ENCODE data around the gene PSME2. TPM values are rescaled to one million over a fixed set of nuclear protein-coding genes. Genes with fewer than 3 reads are reported as not detected.
"Not testable (repeated sequence)": the region's sequence is repeated elsewhere in the genome, so short reads cannot be mapped to it uniquely, and the experiment has no call there.

PSME2 gene
- total RNA-seq, 1 experiment from 2014 or later, result 191 TPM

DNA sequence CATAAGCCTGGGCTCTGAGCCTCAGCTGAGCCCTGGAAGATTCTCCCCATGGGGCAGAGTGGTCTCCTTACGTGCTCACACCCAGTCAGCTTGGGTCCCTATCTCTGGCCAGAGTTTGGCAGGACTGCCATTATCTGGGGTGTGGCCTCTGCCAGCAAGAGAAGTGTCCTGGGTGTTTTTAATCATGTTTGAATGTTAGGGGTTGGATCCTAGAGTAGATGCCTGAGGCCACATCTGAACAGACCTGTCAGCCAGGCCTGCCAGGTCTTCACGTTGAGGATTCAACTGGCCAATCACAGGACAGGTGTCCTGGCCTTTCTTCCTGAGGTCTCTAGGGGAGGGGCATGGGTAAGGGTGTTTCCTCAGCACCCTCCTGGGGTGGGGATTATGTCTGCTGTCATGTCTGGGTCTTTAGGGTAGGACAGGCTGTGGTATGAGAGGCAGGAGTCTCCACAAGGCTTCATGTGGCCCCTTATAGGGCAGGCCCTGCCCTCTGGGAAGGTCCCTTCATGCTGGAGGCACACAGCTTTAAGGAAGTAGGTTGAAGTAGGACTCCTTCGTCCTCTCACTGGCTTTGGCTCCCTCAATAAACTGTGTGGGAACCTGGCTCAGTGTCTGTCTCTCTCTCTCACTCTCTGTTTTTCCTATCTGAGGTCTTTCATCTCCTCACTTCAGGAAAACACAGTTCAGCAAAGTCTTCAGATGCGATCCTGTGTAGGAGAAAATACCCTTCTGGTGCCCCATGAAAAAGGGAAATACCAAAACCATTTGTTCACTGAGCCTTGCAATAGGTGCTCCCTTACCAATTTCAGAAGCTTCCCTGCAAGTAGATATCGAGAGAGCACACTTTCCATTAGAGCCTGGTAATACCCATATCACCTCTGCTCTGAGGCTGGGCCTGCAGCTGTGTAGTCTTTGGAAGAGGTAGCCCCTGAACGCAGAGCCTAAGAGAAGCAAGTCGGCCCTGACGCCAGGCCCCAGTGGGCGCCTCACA, 22.7 kb downstream of the PSME2 start:
- in situ Hi-C loops (cut with HindIII; ENCODE audit: low pct_unique_long_range_greater_than_20kb, low sequenced_read_pairs), result no loop called here

DNA sequence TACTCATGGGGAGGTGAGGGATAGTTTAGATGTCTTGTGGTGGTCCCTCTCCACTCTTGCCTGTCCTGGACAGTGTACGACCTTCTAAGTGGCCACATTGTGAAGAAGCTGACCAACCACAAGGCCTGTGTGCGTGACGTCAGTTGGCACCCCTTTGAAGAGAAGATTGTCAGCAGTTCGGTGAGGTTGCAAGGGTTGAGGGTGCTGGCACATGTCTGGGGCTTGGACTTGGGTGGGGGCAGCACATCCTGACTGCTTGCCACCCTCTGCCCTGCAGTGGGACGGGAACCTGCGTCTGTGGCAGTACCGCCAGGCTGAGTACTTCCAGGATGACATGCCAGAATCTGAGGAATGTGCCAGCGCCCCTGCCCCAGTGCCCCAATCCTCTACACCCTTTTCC, 23.5 kb downstream of the PSME2 start:
- in situ Hi-C loops (cut with HindIII; ENCODE audit: low pct_unique_long_range_greater_than_20kb, low sequenced_read_pairs), result no loop called here
- no peak for DNase-seq (ENCODE audit: low read depth)

More for the DNA sequence above, 22.7 kb downstream of the PSME2 start:
- no peak for DNase-seq (ENCODE audit: low read depth)

DNA sequence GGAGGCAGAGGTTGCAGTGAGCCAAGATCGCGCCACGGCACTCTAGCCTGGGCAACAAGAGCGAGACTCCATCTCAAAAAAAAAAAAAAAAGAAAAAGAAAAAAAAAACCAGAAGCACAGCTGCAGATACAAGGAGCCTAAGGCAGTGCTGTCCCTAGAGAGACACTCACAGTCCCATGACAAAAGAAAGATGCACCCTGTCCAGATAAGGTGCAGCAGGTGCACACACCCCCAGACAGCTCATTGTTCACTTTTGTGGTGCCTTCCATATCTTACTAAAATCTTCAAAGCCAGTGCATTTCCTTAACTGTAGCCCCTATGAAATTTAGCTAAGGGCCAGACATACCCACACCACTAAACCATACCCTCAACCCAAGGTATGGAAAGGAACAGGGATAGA, 24.0 kb downstream of the PSME2 start:
- in situ Hi-C loops (cut with HindIII; ENCODE audit: low pct_unique_long_range_greater_than_20kb, low sequenced_read_pairs), result no loop called here
- no peak for DNase-seq (ENCODE audit: low read depth)

DNA sequence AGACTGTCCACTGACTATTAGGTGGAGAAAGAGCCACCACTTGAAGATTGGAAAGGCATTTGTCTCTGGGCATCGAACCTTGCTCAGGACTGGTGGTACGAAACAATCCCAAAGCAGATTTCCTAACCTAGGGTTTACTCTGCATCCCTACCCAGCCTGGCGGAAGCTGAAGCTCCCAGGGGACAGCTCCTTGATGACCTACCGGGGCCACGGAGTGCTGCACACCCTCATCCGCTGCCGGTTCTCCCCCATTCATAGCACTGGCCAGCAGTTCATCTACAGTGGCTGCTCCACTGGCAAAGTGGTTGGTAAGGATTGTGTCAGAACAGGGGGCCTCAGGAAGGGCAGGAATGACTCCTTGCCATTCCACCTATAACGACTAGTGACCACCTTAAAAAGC, 25.2 kb downstream of the PSME2 start:
- in situ Hi-C loops (cut with HindIII; ENCODE audit: low pct_unique_long_range_greater_than_20kb, low sequenced_read_pairs), result no loop called here
- DNase-seq (ENCODE audit: low read depth), result no peak

DNA sequence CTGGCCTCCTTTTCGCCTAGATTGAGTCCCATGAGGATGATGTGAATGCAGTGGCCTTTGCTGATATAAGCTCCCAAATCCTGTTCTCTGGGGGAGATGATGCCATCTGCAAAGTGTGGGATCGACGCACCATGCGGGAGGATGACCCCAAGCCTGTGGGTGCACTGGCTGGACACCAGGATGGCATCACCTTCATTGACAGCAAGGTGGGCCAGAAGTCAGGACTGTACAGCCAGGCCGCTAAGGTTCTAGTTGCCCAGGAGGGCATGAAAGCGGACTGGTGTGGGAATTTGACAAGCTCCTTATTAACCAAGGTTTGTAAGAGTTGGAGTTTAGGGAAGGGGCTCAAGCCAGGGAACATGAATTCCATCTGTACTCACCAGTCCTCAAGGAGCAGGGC, 26.7 kb downstream of the PSME2 start:
- in situ Hi-C loops (cut with HindIII; ENCODE audit: low pct_unique_long_range_greater_than_20kb, low sequenced_read_pairs), result no loop called here
- no peak for DNase-seq (ENCODE audit: low read depth)

DNA sequence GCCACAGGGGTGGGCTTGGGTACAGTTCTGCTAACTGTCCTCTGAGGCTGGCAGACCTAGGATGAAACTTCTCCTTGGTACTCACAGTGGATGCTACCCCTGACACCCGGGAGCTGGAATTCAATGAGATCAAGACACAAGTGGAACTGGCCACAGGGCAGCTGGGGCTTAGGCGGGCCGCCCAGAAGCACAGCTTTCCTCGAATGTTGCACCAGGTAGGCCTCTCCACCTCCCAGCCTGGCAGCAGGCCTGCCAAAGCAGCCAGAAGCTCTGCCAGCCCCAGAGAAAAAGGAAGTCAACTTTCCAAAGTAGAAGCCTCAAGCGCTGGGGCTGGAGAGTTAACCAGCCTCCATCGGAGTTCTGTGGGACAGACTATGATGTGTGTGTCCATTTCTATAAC, 29.2 kb downstream of the PSME2 start:
- in situ Hi-C loops (cut with HindIII; ENCODE audit: low pct_unique_long_range_greater_than_20kb, low sequenced_read_pairs), result no loop called here
- DNase-seq (ENCODE audit: low read depth), result no peak

DNA sequence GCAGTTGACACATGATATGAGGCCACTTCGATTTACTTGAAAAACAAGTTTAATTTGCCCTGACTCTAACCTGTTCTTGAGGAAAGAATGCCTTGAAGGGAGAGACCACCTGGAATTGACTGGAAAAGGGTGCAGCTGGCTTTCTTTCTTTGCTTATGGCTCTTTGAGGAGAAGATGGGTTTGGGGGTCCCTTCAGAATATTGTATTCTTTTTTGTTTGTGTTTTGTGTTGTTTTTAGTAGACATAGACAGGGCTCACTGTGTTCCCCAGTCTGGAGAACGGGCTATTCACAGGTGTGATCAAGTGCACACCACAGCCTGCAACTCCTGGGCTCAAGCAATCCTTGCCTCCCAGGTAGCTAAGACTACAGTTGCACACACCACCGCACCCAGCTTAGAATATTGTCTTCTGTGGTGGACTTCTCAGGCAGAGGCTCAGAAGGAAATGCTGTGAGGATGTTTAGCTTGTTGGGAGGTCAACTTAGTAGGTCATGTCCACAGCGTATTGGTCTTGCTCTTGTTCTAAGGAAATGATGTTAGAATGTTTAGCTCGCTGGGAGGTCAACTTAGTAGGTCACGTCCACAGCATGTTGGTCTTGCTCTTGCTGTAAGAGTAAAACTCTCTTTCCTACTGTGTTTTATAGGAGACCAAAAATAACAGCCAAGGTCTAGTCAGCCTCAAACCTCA, 30.1 kb downstream of the PSME2 start:
- DNase-seq (ENCODE audit: low read depth), result no peak
- in situ Hi-C loops (cut with HindIII; ENCODE audit: low pct_unique_long_range_greater_than_20kb, low sequenced_read_pairs), result no loop called here

DNA sequence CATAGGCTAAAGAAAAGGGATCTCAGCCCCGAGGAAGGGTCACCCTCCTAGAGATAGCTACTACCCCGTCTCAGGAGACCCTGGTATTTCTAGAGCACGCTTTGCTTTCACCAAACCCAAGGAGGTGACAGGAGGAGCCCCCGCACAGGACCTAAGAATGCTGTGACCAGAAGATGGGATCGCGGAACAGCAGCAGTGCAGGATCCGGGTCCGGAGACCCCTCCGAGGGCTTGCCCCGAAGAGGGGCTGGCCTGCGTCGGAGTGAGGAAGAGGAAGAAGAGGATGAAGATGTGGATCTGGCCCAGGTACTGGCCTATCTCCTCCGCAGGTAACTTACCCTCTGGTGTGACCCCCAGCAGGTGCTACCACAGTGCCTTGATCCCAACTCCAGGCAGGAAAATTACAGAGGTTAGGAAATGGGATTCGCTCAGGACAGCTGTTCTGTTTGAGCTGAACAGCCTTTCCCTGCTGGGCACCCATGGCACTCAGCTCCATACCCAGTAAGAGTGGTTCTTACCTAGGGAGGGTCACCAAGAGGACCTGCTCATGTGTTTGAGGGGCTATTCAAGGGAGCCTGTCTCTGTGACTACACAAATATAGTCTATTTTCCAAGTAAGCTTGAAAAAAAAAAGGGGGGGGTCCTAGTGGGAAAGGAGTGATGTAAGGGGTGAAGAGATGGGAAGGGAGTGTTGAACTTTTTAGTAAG, 30.8 kb downstream of the PSME2 start:
- in situ Hi-C loops (cut with HindIII; ENCODE audit: low pct_unique_long_range_greater_than_20kb, low sequenced_read_pairs), result no loop called here
- no peak for DNase-seq (ENCODE audit: low read depth)

DNA sequence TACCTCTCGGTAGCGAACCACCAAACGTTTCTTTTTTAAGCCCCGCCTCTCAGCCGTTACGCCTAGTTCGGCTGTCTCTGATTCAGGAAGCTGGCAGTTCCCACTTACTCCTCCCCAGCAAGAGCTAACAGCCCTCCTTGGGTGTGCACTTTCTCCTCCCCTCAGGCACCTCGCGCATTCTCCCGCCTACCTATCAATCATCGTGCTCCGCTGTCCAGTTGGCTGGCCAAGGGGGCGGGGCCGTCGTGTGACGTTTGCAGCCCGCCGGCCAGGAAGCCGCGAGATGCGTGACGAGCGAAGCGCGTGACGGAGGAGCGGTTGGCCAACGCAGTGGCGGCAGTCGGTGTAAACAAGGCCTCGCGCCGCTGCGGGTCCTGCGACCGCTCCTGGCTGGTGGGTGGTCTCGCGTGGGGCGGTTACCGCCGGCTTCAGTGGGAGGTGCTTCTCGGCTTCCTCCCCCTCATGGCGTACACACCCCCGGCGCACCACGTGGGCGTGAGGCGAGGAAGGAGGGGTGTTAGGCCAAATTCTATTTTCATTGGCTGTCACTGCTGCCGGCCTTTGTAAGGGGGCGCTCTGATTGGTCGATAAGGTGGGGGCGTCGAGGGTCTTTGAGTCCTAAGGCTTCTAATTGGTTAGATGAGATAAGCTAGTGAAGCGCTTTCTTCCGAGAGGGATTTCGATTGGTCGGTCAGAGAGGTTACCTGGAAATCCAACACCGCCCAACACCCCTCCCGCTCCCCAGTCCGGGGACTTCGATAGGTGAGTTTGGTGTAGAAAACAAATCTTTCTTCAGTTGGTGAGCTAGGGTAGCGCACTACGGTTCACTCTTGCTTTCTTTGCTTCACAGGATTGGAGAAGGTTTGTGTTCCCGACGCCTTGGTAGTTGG, 31.6 kb downstream of the PSME2 start, which contains the start of the genes DCAF11 and NRL:
Gene DCAF11 (plus strand): TSS at position 246 of the 890 bp plus-strand sequence. CDS start 818 bp downstream, outside the sequence.
Gene NRL (minus strand): TSS at position 418 of the 890 bp plus-strand sequence. CDS start 32,101 bp downstream, outside the sequence.
- peak; percentile 99 for DNase-seq (ENCODE audit: low read depth)
- in situ Hi-C loops (cut with HindIII; ENCODE audit: low pct_unique_long_range_greater_than_20kb, low sequenced_read_pairs), result no loop called here

DNA sequence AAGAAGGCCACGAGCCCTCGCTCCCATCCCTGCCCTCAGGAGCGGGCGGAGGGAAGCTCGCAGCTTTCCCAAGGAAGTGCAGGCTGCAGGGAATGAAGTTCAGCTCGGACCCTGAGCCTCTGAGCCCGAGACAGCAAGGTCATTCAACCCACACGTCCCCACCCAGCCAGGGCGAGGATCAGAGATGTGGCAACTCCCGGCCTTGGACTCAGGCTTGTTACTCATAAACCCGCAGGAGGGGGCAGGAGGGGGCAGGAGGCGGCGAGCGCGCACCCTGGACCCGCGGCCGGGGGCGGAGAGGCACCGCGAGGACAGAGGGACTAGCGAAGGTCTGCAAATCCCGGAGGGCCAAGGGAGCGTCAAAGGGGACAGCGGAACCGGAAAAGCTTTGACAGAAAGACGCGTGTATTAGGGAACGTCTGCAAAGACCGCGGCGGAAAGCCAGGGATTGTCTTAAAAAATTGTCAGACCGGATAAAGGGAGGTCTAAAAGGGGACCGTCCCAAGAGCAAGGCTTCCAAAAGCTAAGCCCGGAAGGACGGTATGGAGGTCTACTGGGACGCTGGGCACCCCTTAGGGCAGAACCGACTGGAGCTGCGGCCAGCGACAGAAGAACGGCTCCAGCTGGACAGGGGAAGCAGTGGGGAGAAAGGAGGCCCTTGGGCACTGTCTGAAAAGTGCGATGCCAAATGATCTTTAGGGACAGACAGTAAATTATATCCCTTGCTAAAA, 32.4 kb downstream of the PSME2 start:
- in situ Hi-C loops (cut with HindIII; ENCODE audit: low pct_unique_long_range_greater_than_20kb, low sequenced_read_pairs), result no loop called here
- DNase-seq (ENCODE audit: low read depth), result peak; percentile 92

DNA sequence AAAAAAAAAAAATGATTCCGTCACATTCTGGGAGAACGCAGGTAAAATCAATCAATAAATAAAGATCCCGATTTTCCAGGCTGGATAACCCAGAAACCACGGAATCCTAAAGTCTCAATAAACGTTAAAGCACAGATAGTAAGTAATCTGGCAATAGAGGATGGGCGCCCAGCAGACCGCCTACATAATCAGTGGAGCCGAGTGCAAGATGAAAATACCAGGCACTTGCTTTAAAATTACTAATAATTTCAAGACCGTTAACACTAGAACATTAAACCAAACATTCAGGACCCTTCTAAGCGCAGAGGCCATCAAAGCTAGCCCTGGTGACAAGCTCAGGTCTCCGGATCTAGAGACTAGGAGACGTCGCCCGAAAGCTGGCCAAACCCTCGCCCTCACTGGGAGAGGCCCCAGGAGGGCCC, 33.0 kb downstream of the PSME2 start:
- DNase-seq (ENCODE audit: low read depth), result no peak
- in situ Hi-C loops (cut with HindIII; ENCODE audit: low pct_unique_long_range_greater_than_20kb, low sequenced_read_pairs), result no loop called here

DNA sequence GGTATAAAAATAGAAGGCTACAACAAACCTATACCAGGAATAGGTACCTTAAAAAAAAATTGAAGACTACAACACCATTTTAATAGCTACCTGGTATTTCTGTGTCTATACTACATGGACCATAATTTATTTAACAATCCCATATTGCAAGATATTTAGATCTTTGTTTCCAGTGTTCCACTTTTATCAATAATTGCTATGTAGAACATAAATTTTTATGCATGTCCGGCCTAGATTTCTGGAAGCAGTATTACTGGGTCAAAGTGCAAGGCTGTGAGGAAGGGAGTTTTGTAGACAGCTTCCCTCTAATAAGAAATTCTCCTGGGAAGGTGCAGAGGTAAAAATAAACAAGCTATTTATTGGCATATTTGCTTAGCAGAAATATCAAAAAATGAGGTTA, 35.9 kb downstream of the PSME2 start:
- no peak for DNase-seq (ENCODE audit: low read depth)
- in situ Hi-C loops (cut with HindIII; ENCODE audit: low pct_unique_long_range_greater_than_20kb, low sequenced_read_pairs), result no loop called here

DNA sequence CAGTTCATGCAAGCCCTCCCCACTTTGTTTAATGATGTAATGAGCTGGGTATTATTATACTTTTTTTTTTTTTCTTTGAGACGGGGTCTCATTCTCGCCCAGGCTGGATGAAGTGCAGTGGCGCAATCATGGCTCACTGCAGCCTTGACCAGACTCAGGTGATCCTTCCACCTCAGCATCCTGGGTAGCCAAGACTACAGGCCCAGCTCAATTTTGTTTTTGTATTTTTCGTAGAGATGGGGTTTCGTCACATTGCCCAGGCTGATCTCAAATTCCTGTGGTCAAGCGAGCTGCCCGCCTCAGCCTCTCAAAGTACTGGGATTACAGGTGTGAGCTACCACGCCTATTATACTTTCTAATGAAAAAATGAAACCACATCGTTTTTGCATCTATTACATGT, 36.4 kb downstream of the PSME2 start:
- in situ Hi-C loops (cut with HindIII; ENCODE audit: low pct_unique_long_range_greater_than_20kb, low sequenced_read_pairs), result no loop called here
- DNase-seq (ENCODE audit: low read depth), result no peak

DNA sequence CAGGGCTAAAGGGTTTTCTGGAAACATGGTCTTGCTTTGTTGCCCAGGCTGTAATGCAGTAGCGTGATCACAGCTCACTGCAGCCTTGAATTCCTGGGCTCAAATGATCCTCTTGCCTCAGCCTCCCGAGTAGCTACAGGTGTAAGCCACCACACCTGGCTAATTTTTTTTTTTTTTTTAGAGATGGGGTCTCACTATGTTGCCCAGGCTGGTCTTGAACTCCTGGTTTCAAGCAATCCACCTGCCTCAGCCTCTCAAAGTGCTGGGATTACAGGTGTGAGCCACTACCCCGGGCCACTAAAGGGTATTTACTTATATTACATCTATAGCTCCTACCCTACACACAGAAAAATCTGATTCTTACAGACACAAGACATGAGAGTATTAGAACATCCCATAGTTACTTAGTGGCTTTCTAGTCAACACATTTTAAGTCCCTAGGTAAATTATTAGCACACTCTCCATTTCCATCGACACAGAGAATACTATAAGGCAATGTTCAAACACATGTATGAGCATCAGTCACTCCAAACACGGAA, 38.0 kb downstream of the PSME2 start:
- in situ Hi-C loops (cut with HindIII; ENCODE audit: low pct_unique_long_range_greater_than_20kb, low sequenced_read_pairs), result no loop called here

DNA sequence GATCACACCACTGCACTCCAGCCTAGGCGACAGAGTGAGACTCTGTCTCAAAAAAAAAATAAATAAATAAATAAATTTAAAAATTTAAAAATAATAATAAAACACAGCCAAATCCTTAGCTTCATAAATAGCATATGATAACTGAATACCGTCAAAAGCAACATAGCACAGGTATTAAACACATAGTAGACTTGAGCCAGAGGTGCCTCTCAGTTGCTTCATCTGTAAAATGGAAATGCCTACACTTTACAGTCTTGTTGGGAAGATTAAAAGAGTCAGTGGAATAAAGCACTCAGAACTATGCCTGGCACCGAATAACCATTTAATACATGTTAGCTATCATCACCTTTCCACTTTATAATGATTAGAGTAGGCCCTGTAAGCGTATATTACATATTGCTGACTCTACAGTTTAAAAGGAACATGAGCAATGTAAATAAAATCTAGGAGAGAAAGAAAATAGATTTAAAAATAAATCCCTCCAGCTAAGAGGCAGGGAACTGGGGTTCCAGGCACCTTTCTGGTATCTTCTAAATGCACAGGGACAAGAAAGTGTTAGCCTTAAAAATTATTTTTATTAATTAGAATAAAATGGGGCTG, 39.6 kb downstream of the PSME2 start:
- in situ Hi-C loops (cut with HindIII; ENCODE audit: low pct_unique_long_range_greater_than_20kb, low sequenced_read_pairs), result no loop called here
- no peak for DNase-seq (ENCODE audit: low read depth)

More for the DNA sequence above, 38.0 kb downstream of the PSME2 start:
- DNase-seq (ENCODE audit: low read depth), result no peak

DNA sequence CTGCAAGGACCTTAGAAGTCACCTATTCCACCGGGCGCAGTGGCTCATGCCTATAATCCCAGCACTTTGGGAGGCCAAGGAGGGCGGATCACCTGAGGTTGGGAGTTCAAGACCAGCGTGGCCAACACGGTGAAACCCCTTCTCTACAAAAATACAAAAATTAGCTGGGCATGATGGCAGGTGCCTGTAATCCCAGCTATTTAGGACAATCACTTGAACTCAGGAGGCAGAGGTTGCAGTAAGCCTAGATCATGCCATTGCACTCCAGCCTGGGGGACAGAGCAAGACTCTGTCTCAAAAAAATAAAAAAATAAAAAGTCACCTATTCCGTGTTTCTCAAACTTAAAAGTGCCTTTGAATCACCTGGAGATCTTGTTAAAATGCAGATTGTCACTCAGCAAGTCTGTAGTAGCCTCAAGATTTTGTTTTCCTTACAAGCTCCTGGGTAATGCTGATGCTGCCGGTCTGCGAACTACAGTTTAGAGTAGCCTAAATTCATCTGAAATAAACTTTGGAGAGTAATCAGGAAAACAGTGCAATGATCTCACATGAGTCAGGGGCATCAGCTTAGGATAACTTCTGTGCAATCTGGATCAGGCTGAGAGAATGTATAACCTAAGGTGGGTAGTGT, 40.7 kb downstream of the PSME2 start:
- DNase-seq (ENCODE audit: low read depth); in situ Hi-C loops (cut with HindIII; ENCODE audit: low pct_unique_long_range_greater_than_20kb, low sequenced_read_pairs): not testable (repeated sequence)
